B cell (primary cell): ENCODE results near the gene ARMC6. TPM values are rescaled to one million over a fixed set of nuclear protein-coding genes. Genes with fewer than 3 reads are reported as not detected.

ENCODE experiments used
- ATAC-seq: fragments of 200-7000 bp; cut with Tn5 transposase; one replicate; pipeline ENCODE4 v1.10.0; 2021; ENCODE audit warnings: low read depth, mild to moderate bottlenecking, moderate number of reproducible peaks, moderate library complexity
- CTCF ChIA-PET: fragments of 350-600 bp; sonication (Branson Sonifier 250); formaldehyde crosslinking; loops from one replicate; lab custom pipeline; 2021; ENCODE audit warnings: antibody characterized with exemption, inconsistent platforms; lab: Charles Lee
- POLR2A ChIA-PET: fragments of 350-600 bp; sonication (Branson Sonifier 250); formaldehyde crosslinking; loops from one replicate; lab custom pipeline; 2021; ENCODE audit warnings: antibody characterized with exemption; lab: Charles Lee
- DNase-seq: peaks from one replicate; pipeline ENCODE4 v3.0.0; 2013
- H2AFZ ChIP-seq: 2 replicates; pipeline ENCODE4 v1.6.1; 2012; ENCODE audit warnings: mild to moderate bottlenecking, low read depth, low read length; ENCODE audit not compliant: insufficient read depth, poor library complexity, severe bottlenecking
- H3K27ac ChIP-seq, 2 donors: 1 replicate in 1 of 2; 2 replicates in 1 of 2; pipeline ENCODE4 v1.5.1; 2012 to 2013; ENCODE audit warnings: low read length in 2 of 2, mild to moderate bottlenecking in 2 of 2, moderate library complexity in 1 of 2
- H3K27me3 ChIP-seq, 4 experiments: fragments of 200-600 bp in 1 of 4; sonication (generic) in 1 of 4; replicated peaks in 1 of 4; 1 replicate in 2 of 4; 2 replicates in 2 of 4; pipeline versions ENCODE4 v1.6.1 to v1.7.0; 2013 to 2016; ENCODE audit warnings: low read length in 3 of 4, mild to moderate bottlenecking in 2 of 4, mixed read lengths in 1 of 4, moderate library complexity in 1 of 4; ENCODE audit not compliant: insufficient read depth in 4 of 4, control insufficient read depth in 3 of 4; ENCODE audit errors: control extremely low read depth in 1 of 4
- H3K36me3 ChIP-seq, 2 experiments: replicated peaks in 1 of 2; 1 replicate in 1 of 2; 2 replicates in 1 of 2; pipeline versions ENCODE4 v1.6.1 to v1.7.1; 2013; ENCODE audit warnings: low read length in 1 of 2; ENCODE audit not compliant: insufficient read depth in 2 of 2, control insufficient read depth in 1 of 2; ENCODE audit errors: control extremely low read depth in 1 of 2, extremely low read depth in 1 of 2
- H3K4me1 ChIP-seq, 2 donors: fragments of 200-600 bp in 1 of 2; sonication (generic) in 1 of 2; 1 replicate in 1 of 2; 2 replicates in 1 of 2; pipeline versions ENCODE4 v1.5.1 to v1.6.1; 2013 to 2017; ENCODE audit warnings: low read length in 2 of 2; ENCODE audit not compliant: control insufficient read depth in 2 of 2, insufficient read depth in 2 of 2
- H3K4me2 ChIP-seq: replicated peaks from 2 replicates; pipeline ENCODE3; 2012; ENCODE audit warnings: mild to moderate bottlenecking, low read depth, low read length; ENCODE audit not compliant: poor library complexity, severe bottlenecking
- H3K4me3 ChIP-seq, 5 experiments: fragments of 200-600 bp in 1 of 5; sonication (generic) in 1 of 5; 1 replicate in 3 of 5; 2 replicates in 2 of 5; pipeline versions ENCODE4 v1.5.1 to v1.7.0; 2011 to 2016; ENCODE audit warnings: low read length in 4 of 5, mild to moderate bottlenecking in 4 of 5, low read depth in 2 of 5, control low read depth in 1 of 5, moderate library complexity in 1 of 5; ENCODE audit not compliant: insufficient read depth in 1 of 5; ENCODE audit errors: control extremely low read depth in 1 of 5, extremely low read depth in 1 of 5
- H3K79me2 ChIP-seq: fragments of 200-600 bp; sonication (generic); one replicate; pipeline ENCODE4 v1.6.0; 2016; ENCODE audit warnings: low read length; ENCODE audit not compliant: control insufficient read depth, insufficient read depth
- H3K9ac ChIP-seq: fragments of 200-600 bp; sonication (generic); 2 replicates; pipeline ENCODE4 v1.6.1; 2017; ENCODE audit warnings: mild to moderate bottlenecking, low read length, moderate library complexity
- H3K9me3 ChIP-seq, 3 donors: one replicate each; pipeline versions ENCODE4 v1.6.1 to v1.7.1; 2013; ENCODE audit warnings: low read length in 2 of 3; ENCODE audit not compliant: control insufficient read depth in 2 of 3, insufficient read depth in 1 of 3; ENCODE audit errors: control extremely low read depth in 1 of 3
- H4K20me1 ChIP-seq: 2 replicates; pipeline ENCODE4 v1.6.0; 2012; ENCODE audit warnings: mild to moderate bottlenecking, low read length; ENCODE audit not compliant: insufficient read depth, control insufficient read depth, poor library complexity, severe bottlenecking
- H3K27ac Mint-ChIP-seq: one replicate; pipeline ENCODE4 v1.8.0; 2021; ENCODE audit warnings: mixed read lengths
- H3K27me3 Mint-ChIP-seq: one replicate; pipeline ENCODE4 v1.8.0; 2021; ENCODE audit warnings: mixed read lengths
- H3K4me1 Mint-ChIP-seq: one replicate; pipeline ENCODE4 v1.8.0; 2021; ENCODE audit warnings: mixed read lengths
- H3K4me3 Mint-ChIP-seq: one replicate; pipeline ENCODE4 v1.8.0; 2021; ENCODE audit warnings: mixed read lengths
- H3K9me3 Mint-ChIP-seq: one replicate; pipeline ENCODE4 v1.8.0; 2022; ENCODE audit warnings: mixed read lengths; ENCODE audit not compliant: insufficient read depth
- CTCF ChIP-seq: fragments of 200-600 bp; IDR thresholded peaks from one replicate; pipeline ENCODE4 v1.8.0; 2022; ENCODE audit warnings: antibody characterized with exemption, mild to moderate bottlenecking
- EZH2 ChIP-seq: IDR thresholded peaks from 2 replicates; pipeline ENCODE4 v1.6.1; 2012; ENCODE audit warnings: borderline replicate concordance, low read depth, mild to moderate bottlenecking, moderate library complexity, low read length; ENCODE audit not compliant: insufficient read depth, poor library complexity, severe bottlenecking
- WGBS: methylation state at CpG from one replicate; pipeline ENCODE4 v1.1.5; 2013; ENCODE audit warnings: missing lambda C conversion rate; ENCODE audit not compliant: insufficient coverage; 5-methylcytosine and 5-hydroxymethylcytosine counted together
- intact Hi-C: fragments of 100-400 bp; cut with micrococcal nuclease; formaldehyde crosslinking; loops from one replicate; pipeline ENCODE4 v1.10.0; 2022
- polyA plus RNA-seq: library from polyadenylated mRNA; depleted of rRNA; stranded (reverse); fragments of >200 nt; gene quantifications from 2 replicates; pipeline ENCODE4 v1.2.3, GENCODE V29; 2012
- total RNA-seq, 2 donors: library from RNA; stranded (reverse); fragments of 120-200 nt in 1 of 2; gene quantifications; 1 replicate in 1 of 2; 2 replicates in 1 of 2; pipeline versions ENCODE4 v1.2.3 to v1.2.4, GENCODE V29; 2013 to 2022

Gene ARMC6
- total and polyA plus RNA-seq, 2 donors (not counting 1 experiment from before 2014, with no cell fraction given) = 15.2 to 27.6 TPM

GRCh38 chr19:19098084-19098702 is 64.8 kb downstream of the ARMC6 start:
- no peak overlapping the region for H3K4me3 Mint-ChIP-seq
- no peak for DNase-seq
- H4K20me1 ChIP-seq = peaks cover 31% of the 10 kb centered on the region
- H3K36me3 ChIP-seq = peaks cover 0 to 46% of the 10 kb centered on the region in 2 experiments
- H3K79me2 ChIP-seq = peaks cover 15% of the 10 kb centered on the region
- TF ChIP-seq CTCF = no peak
- no peak for TF ChIP-seq EZH2
- ATAC-seq = no peak
- H2AFZ ChIP-seq = no peak overlapping the region
- H3K9me3 Mint-ChIP-seq = no peaks in the 10 kb centered on the region
- POLR2A ChIA-PET = interaction anchor here (0.6 to 0.9 kb wide), 2 partner anchors 28 to 35 kb away, joined by 3 to 4 read pairs; no protein-coding TSS in a partner anchor
- no peaks in the 10 kb centered on the region for H3K4me1 ChIP-seq
- H3K9ac ChIP-seq = no peak overlapping the region
- intact Hi-C loops = no loop called here
- no peak overlapping the region for H3K4me3 ChIP-seq
- H3K27ac Mint-ChIP-seq = no peak overlapping the region
- CTCF ChIA-PET = interaction anchor here (0.6 kb wide), 1 partner anchor 17 kb away, joined by 3 read pairs; no protein-coding TSS in a partner anchor
- no peak overlapping the region for H3K27ac ChIP-seq
- no peaks in the 10 kb centered on the region for H3K27me3 ChIP-seq
- H3K27me3 Mint-ChIP-seq = no peaks in the 10 kb centered on the region
- peaks cover 3% of the 10 kb centered on the region for H3K4me1 Mint-ChIP-seq
- no peak overlapping the region for H3K4me2 ChIP-seq
- WGBS = 100% methylated on average over 8 of the region's 9 CpGs
- H3K9me3 ChIP-seq = no peaks in the 10 kb centered on the region
